Stimulated activated CD8-positive, alpha-beta memory T cell treated with anti-CD3 and anti-CD28 coated beads, Interleukin-4, amount 100 ng/mL, for 1 hour (primary cell): Measurements from ENCODE around the gene ARL5B.

ENCODE experiments used
- DNase-seq, 2 donors: peaks; one replicate each; pipeline ENCODE4 v3.0.0-alpha.2; 2020; ENCODE audit warnings: low read depth in 2 of 2, low spot score in 1 of 2

The ARL5B gene

DNA sequence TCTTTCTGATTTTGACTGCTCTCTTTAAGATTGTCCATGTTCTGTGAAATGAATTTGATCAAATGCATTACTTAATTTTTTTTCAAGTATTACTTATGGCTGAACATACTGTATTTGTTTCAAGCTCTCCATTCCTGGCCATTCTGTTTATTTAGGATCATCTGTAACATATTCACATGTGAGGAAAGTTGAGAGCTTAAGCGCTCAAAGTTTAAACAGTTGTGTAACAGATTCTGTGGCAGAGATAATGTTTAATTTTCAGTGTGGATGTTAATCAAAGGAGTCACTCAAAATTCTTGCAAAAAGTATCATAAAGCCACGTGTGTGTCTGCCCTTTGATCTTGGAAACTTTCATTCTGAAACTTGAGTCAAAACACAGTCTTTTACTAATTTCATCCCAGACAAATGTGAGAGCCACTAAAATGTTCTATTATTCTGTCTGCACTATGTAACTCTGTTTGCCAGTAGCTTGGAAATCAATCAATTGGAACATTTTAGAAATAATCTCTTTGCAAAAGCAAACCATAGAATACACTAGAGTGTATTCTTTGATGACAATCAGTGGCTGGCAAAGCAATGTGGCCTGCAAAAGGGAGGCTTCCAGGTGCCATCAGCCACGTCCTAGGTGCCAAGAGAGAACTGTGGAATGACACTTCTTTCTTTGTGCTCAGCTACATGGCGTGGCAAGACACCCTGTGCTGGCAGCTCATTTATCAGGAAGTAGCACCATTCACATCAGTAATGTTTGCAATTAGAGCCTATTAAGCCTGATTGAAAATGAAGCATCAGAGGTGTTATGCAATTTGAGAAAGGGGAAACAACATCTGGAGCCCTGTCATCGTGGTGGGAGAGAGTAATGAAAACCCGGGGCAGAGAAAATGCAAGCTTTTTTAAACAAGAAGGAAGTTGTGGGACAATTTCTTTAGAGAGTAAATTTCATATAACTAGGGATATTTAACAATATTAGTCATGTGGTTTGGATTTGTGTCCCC, 40.9 kb downstream of the ARL5B start:
- DNase-seq = no peak

DNA sequence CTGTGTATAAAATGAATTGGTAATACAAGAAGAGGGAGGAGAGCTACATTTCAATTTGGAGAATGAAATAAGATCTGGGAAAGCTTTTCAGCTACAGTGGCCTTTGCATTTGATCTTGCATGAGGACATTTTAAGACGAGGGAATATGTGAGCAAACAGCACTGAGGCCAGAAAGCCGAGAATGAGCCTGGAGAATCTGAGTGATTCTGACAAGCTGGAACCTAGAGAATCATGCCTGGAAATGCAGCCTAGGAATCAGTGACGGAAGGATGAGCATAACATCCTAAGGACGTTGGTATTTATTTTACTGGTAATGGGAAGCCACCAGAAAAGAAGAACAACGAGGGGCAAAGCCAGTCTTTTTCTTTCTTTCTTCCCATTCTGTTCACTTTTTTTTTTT, 44.3 kb downstream of the ARL5B start:
- DNase-seq = no peak

- no peak for DNase-seq
These were observed 51.0 kb downstream of the ARL5B start for GRCh38 chr10:18710201-18710653.

DNA sequence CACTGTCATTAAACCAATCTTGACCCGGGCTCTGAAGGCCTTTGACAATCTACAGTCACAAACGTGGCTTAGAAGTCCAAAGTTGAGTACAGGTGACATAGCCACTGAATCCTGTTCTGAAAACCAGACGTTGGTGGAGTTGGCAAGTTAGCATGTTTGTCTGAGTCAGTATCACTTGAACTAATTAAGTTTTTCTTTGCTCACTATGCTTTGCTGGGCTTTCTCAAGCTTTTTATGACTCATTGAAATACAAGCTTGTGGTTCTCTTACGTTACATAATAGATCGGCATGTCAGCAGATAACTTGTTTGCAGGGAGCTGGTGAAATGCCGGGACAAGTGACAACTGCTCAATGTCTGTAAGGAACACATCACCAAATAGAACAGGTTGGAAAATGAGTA, 53.8 kb downstream of the ARL5B start:
- DNase-seq = no peak

- no peak for DNase-seq
These were observed 59.8 kb downstream of the ARL5B start for GRCh38 chr10:18718991-18719390.

- no peak for DNase-seq
These were observed 60.6 kb downstream of the ARL5B start for GRCh38 chr10:18719811-18720210.

GRCh38 chr10:18721067-18721466, 61.8 kb downstream of the ARL5B start:
- DNase-seq = no peak

- no peak for DNase-seq
These were observed 64.6 kb downstream of the ARL5B start for GRCh38 chr10:18723801-18724200.
